Left lung (tissue), 10 donors: ENCODE results near the gene AHCYL1. TPM values are rescaled to one million over a fixed set of nuclear protein-coding genes. Genes with fewer than 3 reads are reported as not detected.

ENCODE experiments used
- ATAC-seq: fragments of 200-7000 bp; cut with Tn5 transposase; one replicate; pipeline ENCODE4 v1.9.1; 2020; ENCODE audit warnings: moderate library complexity
- DNase-seq, 4 donors: peaks; one replicate each; pipeline ENCODE4 v3.0.0-alpha.2; 2013 to 2020
- H3K27ac ChIP-seq, 2 donors: fragments of 200-600 bp; sonication (generic) in 1 of 2; one replicate each; pipeline versions ENCODE4 v1.5.0 to v1.8.0; 2020 to 2021
- H3K27me3 ChIP-seq, 2 donors: fragments of 200-600 bp; sonication (generic) in 1 of 2; one replicate each; pipeline versions ENCODE4 v1.5.0 to v1.8.0; 2020 to 2021
- H3K36me3 ChIP-seq, 2 donors: fragments of 200-600 bp; sonication (generic) in 1 of 2; one replicate each; pipeline versions ENCODE4 v1.5.0 to v1.8.0; 2020 to 2021
- H3K4me1 ChIP-seq, 2 donors: fragments of 200-600 bp; one replicate each; pipeline ENCODE4 v1.8.0; 2021
- H3K4me3 ChIP-seq, 2 donors: fragments of 200-600 bp; sonication (generic) in 1 of 2; one replicate each; pipeline versions ENCODE4 v1.5.0 to v1.8.0; 2020 to 2021; ENCODE audit warnings: mild to moderate bottlenecking in 1 of 2
- H3K9me3 ChIP-seq, 2 donors: fragments of 200-600 bp; sonication (generic) in 1 of 2; one replicate each; pipeline versions ENCODE4 v1.5.0 to v1.8.0; 2020 to 2021
- intact Hi-C, 2 donors: fragments of 100-400 bp; cut with DNase I; formaldehyde crosslinking; loops; one replicate each; pipeline versions ENCODE4 v1.11.2 to v1.14.2; 2022
- polyA plus RNA-seq, 6 donors: library from polyadenylated mRNA; unstranded; fragments of 120-200 nt; gene quantifications; one replicate each; pipeline ENCODE4 v1.2.1, GENCODE V29; 2013; ENCODE audit not compliant: insufficient read length in 6 of 6
- total RNA-seq, 2 donors: library from RNA; stranded (reverse); fragmentation: NEBNext Ultra II Directional; extraction: Animal tissue kit (Norgen Biotek cat#: 25700); gene quantifications; one replicate each; pipeline ENCODE4 v1.2.1, GENCODE V29; 2021
- TF ChIP-seq, protein P1 (sequence below), 2 donors: fragments of 200-600 bp; sonication (generic) in 1 of 2; IDR thresholded peaks; one replicate each; pipeline versions ENCODE4 v1.5.0 to v1.8.0; 2021; ENCODE audit warnings: antibody characterized with exemption in 2 of 2
- donor health status: DM: no; HTN: yes; CAD: no.
- donor health status: DM: no; HTN: no; CAD: no.

Gene AHCYL1
- total and polyA plus RNA-seq, 8 donors, result 73.3 to 116 (median 83.9) TPM

DNA sequence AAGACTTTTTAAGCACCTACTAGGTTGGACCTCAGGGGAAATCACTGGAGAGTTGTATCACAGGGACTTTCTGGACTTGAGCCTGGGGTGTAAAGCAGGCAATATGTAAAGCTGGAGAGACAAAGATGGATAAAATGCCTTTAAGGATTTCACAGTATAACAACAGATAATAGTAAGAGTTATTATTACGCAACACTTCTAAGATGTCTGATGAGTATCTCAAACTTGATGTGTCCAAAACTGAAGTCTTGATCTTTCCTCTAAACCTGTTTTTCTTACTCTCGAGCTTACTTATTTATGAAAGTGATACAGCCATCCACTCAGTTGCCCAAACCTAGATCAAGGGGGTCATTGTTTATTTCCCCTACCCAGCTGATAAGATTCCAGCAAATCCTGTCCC, 47.8 kb downstream of the AHCYL1 start:
- no peak overlapping the region for H3K27ac ChIP-seq
- peaks cover 0 to 2% of the 10 kb centered on the region in 2 donors for H3K36me3 ChIP-seq
- TF ChIP-seq, protein P1, sequence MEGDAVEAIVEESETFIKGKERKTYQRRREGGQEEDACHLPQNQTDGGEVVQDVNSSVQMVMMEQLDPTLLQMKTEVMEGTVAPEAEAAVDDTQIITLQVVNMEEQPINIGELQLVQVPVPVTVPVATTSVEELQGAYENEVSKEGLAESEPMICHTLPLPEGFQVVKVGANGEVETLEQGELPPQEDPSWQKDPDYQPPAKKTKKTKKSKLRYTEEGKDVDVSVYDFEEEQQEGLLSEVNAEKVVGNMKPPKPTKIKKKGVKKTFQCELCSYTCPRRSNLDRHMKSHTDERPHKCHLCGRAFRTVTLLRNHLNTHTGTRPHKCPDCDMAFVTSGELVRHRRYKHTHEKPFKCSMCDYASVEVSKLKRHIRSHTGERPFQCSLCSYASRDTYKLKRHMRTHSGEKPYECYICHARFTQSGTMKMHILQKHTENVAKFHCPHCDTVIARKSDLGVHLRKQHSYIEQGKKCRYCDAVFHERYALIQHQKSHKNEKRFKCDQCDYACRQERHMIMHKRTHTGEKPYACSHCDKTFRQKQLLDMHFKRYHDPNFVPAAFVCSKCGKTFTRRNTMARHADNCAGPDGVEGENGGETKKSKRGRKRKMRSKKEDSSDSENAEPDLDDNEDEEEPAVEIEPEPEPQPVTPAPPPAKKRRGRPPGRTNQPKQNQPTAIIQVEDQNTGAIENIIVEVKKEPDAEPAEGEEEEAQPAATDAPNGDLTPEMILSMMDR (IDR thresholded peaks at IDR 0.05), result no peak
- H3K4me1 ChIP-seq, result peaks cover 9 to 27% of the 10 kb centered on the region in 2 donors
- intact Hi-C loops, result no loop called here
- no peak for ATAC-seq
- H3K4me3 ChIP-seq, result no peak overlapping the region
- DNase-seq, result no peak
- no peaks in the 10 kb centered on the region for H3K27me3 ChIP-seq
- no peaks in the 10 kb centered on the region for H3K9me3 ChIP-seq

DNA sequence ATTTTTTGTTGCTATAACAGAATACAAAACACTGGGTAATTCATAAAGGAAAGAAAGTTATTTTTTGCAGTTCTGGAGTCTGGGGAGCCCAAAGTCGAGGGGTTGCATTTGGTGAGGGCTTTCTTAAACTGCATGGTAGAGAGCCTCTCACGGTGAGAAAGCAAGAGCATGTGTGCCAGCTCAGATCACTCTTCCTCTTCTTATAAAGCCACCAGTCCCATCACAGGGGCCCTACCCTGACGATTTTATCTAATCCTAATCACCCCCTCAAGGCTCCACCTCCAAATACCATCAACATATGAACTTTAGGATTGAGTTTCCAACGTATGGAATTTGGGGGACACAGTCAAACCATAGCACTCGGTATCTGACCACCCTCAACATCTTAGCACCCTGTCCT, 48.9 kb downstream of the AHCYL1 start:
- no peak for DNase-seq
- Histone ChIP-seq H3K4me3 (no peak overlapping the region), H3K27me3 (no peaks in the 10 kb centered on the region), H3K36me3 (peaks cover 0 to 13% of the 10 kb centered on the region in 2 donors), H3K9me3 (no peaks in the 10 kb centered on the region), H3K27ac (no peak overlapping the region), H3K4me1 (peaks cover 9 to 27% of the 10 kb centered on the region in 2 donors)
- intact Hi-C loops, result no loop called here
- no peak for ATAC-seq
- TF ChIP-seq, protein P1 (IDR thresholded peaks at IDR 0.05), result no peak

DNA sequence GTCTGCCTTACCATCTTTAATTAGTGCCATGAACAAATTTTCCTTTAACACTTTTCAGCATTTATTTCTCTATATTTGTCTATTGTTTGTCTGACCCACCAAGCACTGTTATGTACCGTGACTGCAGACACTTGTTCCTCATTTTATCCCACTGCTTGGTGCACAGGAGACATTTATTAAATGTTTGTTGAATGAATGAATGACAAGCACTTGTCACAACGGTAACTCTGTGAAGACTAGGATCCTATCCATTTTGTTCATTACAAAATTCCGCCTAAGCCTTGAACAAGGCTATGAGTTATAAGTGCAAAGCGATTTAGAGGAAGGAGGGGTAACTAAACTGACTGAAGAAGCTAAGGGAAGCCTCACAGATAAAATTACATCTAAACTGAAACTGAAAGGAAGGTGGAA, 49.5 kb downstream of the AHCYL1 start:
- H3K27me3 ChIP-seq, result no peaks in the 10 kb centered on the region
- H3K36me3 ChIP-seq, result peaks cover 0 to 19% of the 10 kb centered on the region in 2 donors
- TF ChIP-seq, protein P1 (IDR thresholded peaks at IDR 0.05), result no peak
- peaks cover 9 to 27% of the 10 kb centered on the region in 2 donors for H3K4me1 ChIP-seq
- intact Hi-C loops, result no loop called here
- ATAC-seq, result no peak
- DNase-seq, result no peak
- H3K9me3 ChIP-seq, result no peaks in the 10 kb centered on the region
- H3K27ac ChIP-seq, result peak overlapping the region; percentile 88 to 91
- peak overlapping the region; percentile 98 to 99 for H3K4me3 ChIP-seq

DNA sequence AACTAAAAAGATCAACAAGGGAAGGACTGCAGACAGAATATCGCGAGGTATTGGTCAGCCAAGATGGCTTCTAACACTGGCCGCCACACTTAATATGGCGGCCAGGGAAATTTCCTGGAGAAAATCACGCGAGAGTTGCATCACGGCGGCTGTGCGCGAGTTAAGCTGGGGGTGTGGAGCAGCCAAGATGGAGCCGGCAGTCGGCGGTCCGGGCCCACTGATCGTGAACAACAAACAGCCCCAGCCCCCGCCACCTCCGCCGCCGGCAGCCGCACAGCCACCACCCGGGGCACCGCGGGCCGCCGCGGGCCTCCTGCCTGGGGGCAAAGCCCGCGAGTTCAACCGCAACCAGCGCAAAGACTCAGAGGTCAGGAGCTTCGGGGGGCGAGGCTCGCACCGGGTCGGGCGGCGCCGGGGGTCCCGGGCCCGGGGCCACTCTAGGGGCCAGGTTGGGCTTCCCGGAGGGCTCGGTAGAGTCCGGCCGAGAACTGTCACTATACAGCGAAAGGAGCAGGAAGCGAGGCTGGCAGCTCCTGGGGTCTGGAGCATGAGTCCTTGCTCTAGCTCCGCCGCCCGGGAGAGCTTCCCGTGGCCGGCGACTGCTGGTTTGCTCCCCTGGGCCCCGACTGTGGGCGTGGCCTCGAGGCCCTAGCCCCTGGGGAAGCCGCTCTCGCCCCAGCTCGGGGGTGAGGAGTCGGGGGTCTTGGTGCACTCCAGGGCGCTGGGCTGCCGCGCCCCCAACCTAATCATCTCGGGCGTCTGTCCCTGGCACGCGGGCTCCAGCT, 50.1 kb downstream of the AHCYL1 start, which contains the start of gene STRIP1:
TSS of gene STRIP1 (plus strand) at position 174 of the 785 bp plus-strand sequence. CDS start at position 188, 14 bp downstream.
- DNase-seq (peak; percentile 92 to 96 (median 96)), ATAC-seq (peak; percentile 95)
- Histone ChIP-seq H3K27me3 (no peaks in the 10 kb centered on the region), H3K4me3 (peak within 1 kb of the TSS; percentile 98 to 99), H3K4me1 (peaks cover 9 to 27% of the 10 kb centered on the region in 2 donors), H3K36me3 (peaks cover 0 to 25% of the 10 kb centered on the region in 2 donors), H3K9me3 (no peaks in the 10 kb centered on the region), H3K27ac (peak within 1 kb of the TSS; percentile 88 to 91)
- TF ChIP-seq, protein P1 (IDR thresholded peaks at IDR 0.05), result peak in 1 of 2 donors; percentile 8
- intact Hi-C loops, result no loop called here

DNA sequence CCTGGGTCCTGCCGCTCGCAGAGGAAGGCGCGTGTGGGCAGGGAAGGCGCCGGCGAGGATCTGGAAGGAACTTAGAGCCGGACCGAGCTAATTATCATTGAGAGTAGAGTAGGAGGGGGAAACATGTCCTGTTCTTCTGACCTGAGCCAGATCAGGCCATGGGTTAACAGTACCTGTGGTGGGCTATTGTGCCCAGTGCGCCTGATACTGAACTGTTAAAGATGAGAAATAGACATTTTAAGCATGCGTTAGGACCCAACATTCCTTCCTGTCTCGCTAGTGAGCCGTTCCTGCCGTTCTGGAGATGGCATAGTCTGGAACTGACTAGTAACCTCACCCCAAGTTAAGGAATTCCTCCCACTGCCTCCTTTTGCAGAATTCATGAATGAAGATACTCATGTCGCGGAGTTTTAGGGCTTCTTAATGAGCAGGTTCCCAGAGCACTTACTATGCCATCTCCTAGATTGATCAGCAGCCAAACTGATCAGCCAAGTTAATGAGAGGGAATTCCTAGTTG, 50.7 kb downstream of the AHCYL1 start:
- TF ChIP-seq, protein P1 (IDR thresholded peaks at IDR 0.05), result no peak
- Histone ChIP-seq H3K27me3 (no peaks in the 10 kb centered on the region), H3K36me3 (peaks cover 0 to 31% of the 10 kb centered on the region in 2 donors), H3K4me1 (peaks cover 9 to 27% of the 10 kb centered on the region in 2 donors), H3K4me3 (peak overlapping the region; percentile 98 to 99), H3K9me3 (no peaks in the 10 kb centered on the region), H3K27ac (peak overlapping the region; percentile 88 to 91)
- peak; percentile 52 for ATAC-seq
- intact Hi-C loops, result no loop called here
- no peak for DNase-seq
